ENCODE measurements around the gene STIM2. TPM values are rescaled to one million over a fixed set of nuclear protein-coding genes. Genes with fewer than 3 reads are reported as not detected.

Gene STIM2
- total and polyA plus RNA-seq, 2 donors (not counting 1 experiment from before 2014, with no cell fraction given) = 19.0 to 33.0 TPM

- Histone ChIP-seq H3K9me3 (ENCODE audit: control insufficient read depth, insufficient read depth, low read depth, low read length) (no peaks in the 10 kb centered on the region), H2AFZ (ENCODE audit: low read length) (no peak overlapping the region), H4K20me1 (ENCODE audit: control insufficient read depth, extremely low read depth, insufficient read depth, low read length) (no peaks in the 10 kb centered on the region), H3K9ac (ENCODE audit: insufficient read depth, low read length) (no peak overlapping the region), H3K27me3 (ENCODE audit: control insufficient read depth, insufficient read depth, low read length) (no peaks in the 10 kb centered on the region), H3K4me1 (ENCODE audit: control insufficient read depth, extremely low read depth, insufficient read depth, low read length) (no peaks in the 10 kb centered on the region), H3K36me3 (ENCODE audit: control insufficient read depth, insufficient read depth, low read length) (no peaks in the 10 kb centered on the region), H3K4me3 (replicated peaks in 1 of 4; ENCODE audit: control extremely low read depth in 1 of 4, insufficient read depth in 1 of 4, low read depth in 3 of 4, low read length in 4 of 4) (no peak overlapping the region), H3K79me2 (ENCODE audit: control insufficient read depth, insufficient read depth, low read length) (peaks cover 52% of the 10 kb centered on the region), H3K27ac (ENCODE audit: insufficient read depth, low read length) (no peak overlapping the region), H3K4me2 (ENCODE audit: extremely low read depth, insufficient read depth, low read length) (no peak overlapping the region)
- TF ChIP-seq CTCF (conservative IDR thresholded peaks at IDR 0.05 in 1 of 2, IDR thresholded peaks at IDR 0.05 in 1 of 2; ENCODE audit: low read depth in 1 of 2, low read length in 2 of 2) = no peak
- TF ChIP-seq EZH2 (IDR thresholded peaks at IDR 0.05; ENCODE audit: low read length, missing control alignments) = no peak
- DNase-seq (ENCODE audit: low read depth in 2 of 2) = no peak
Measured at GRCh38 chr4:26866781-26867180, 6.1 kb downstream of the STIM2 start.

GRCh38 chr4:26867914-26868684, 7.5 kb downstream of the STIM2 start:
- no peak for TF ChIP-seq CTCF (conservative IDR thresholded peaks at IDR 0.05 in 1 of 2, IDR thresholded peaks at IDR 0.05 in 1 of 2; ENCODE audit: low read depth in 1 of 2, low read length in 2 of 2)
- Histone ChIP-seq H3K4me3 (replicated peaks in 1 of 4; ENCODE audit: control extremely low read depth in 1 of 4, insufficient read depth in 1 of 4, low read depth in 3 of 4, low read length in 4 of 4) (peak overlapping the region in 1 of 4 experiments; percentile 6), H4K20me1 (ENCODE audit: control insufficient read depth, extremely low read depth, insufficient read depth, low read length) (no peaks in the 10 kb centered on the region), H3K9ac (ENCODE audit: insufficient read depth, low read length) (no peak overlapping the region), H3K9me3 (ENCODE audit: control insufficient read depth, insufficient read depth, low read depth, low read length) (no peaks in the 10 kb centered on the region), H2AFZ (ENCODE audit: low read length) (peak overlapping the region; percentile 25), H3K27ac (ENCODE audit: insufficient read depth, low read length) (no peak overlapping the region), H3K4me1 (ENCODE audit: control insufficient read depth, extremely low read depth, insufficient read depth, low read length) (no peaks in the 10 kb centered on the region), H3K79me2 (ENCODE audit: control insufficient read depth, insufficient read depth, low read length) (peaks cover 40% of the 10 kb centered on the region), H3K36me3 (ENCODE audit: control insufficient read depth, insufficient read depth, low read length) (no peaks in the 10 kb centered on the region), H3K4me2 (ENCODE audit: extremely low read depth, insufficient read depth, low read length) (peak overlapping the region; percentile 64), H3K27me3 (ENCODE audit: control insufficient read depth, insufficient read depth, low read length) (no peaks in the 10 kb centered on the region)
- peak; percentile 29 to 41 for DNase-seq (ENCODE audit: low read depth in 2 of 2)

GRCh38 chr4:26870576-26871262, 10.1 kb downstream of the STIM2 start:
- no peak for DNase-seq (ENCODE audit: low read depth in 2 of 2)
- Histone ChIP-seq H3K27me3 (ENCODE audit: control insufficient read depth, insufficient read depth, low read length) (no peaks in the 10 kb centered on the region), H3K4me3 (replicated peaks in 1 of 4; ENCODE audit: control extremely low read depth in 1 of 4, insufficient read depth in 1 of 4, low read depth in 3 of 4, low read length in 4 of 4) (no peak overlapping the region), H2AFZ (ENCODE audit: low read length) (no peak overlapping the region), H3K9me3 (ENCODE audit: control insufficient read depth, insufficient read depth, low read depth, low read length) (no peaks in the 10 kb centered on the region), H3K36me3 (ENCODE audit: control insufficient read depth, insufficient read depth, low read length) (no peaks in the 10 kb centered on the region), H3K4me1 (ENCODE audit: control insufficient read depth, extremely low read depth, insufficient read depth, low read length) (no peaks in the 10 kb centered on the region), H4K20me1 (ENCODE audit: control insufficient read depth, extremely low read depth, insufficient read depth, low read length) (no peaks in the 10 kb centered on the region), H3K9ac (ENCODE audit: insufficient read depth, low read length) (no peak overlapping the region), H3K79me2 (ENCODE audit: control insufficient read depth, insufficient read depth, low read length) (peaks cover 22% of the 10 kb centered on the region), H3K4me2 (ENCODE audit: extremely low read depth, insufficient read depth, low read length) (no peak overlapping the region), H3K27ac (ENCODE audit: insufficient read depth, low read length) (no peak overlapping the region)
- no peak for TF ChIP-seq EZH2 (IDR thresholded peaks at IDR 0.05; ENCODE audit: low read length, missing control alignments)
- no peak for TF ChIP-seq CTCF (conservative IDR thresholded peaks at IDR 0.05 in 1 of 2, IDR thresholded peaks at IDR 0.05 in 1 of 2; ENCODE audit: low read depth in 1 of 2, low read length in 2 of 2)
